Sigmoid colon (tissue), 7 donors: ENCODE data around the gene RPTOR. TPM values are rescaled to one million over a fixed set of nuclear protein-coding genes. Genes with fewer than 3 reads are reported as not detected.

ENCODE experiments used
- DNase-seq: peaks from one replicate; pipeline ENCODE4 v3.0.0-alpha.2; 2019
- H3K27ac ChIP-seq, 4 donors: fragments of 200-600 bp; sonication (generic); one replicate each; pipeline ENCODE4 v1.5.1; 2016 to 2019; ENCODE audit warnings: mild to moderate bottlenecking in 1 of 4
- H3K27me3 ChIP-seq, 3 donors: fragments of 200-600 bp; sonication (generic); one replicate each; pipeline ENCODE4 v1.5.1; 2019; ENCODE audit warnings: mild to moderate bottlenecking in 1 of 3
- H3K36me3 ChIP-seq, 4 donors: fragments of 200-600 bp; sonication (generic); one replicate each; pipeline ENCODE4 v1.5.1; 2016 to 2019
- H3K4me1 ChIP-seq, 4 donors: fragments of 200-600 bp; sonication (generic); one replicate each; pipeline ENCODE4 v1.5.1; 2017 to 2019
- H3K4me3 ChIP-seq, 4 donors: fragments of 200-600 bp; sonication (generic); one replicate each; pipeline ENCODE4 v1.5.1; 2017 to 2019; ENCODE audit warnings: mild to moderate bottlenecking in 2 of 4, moderate library complexity in 1 of 4
- H3K9me3 ChIP-seq, 4 donors: fragments of 200-600 bp in 3 of 4; sonication (generic) in 3 of 4; one replicate each; pipeline versions ENCODE4 v1.5.1 to v1.6.1; 2013 to 2019
- EP300 ChIP-seq, 4 donors: sonication (generic); formaldehyde crosslinking; IDR thresholded peaks; one replicate each; pipeline ENCODE4 v1.6.1; 2017; ENCODE audit warnings: antibody characterized with exemption in 4 of 4
- POLR2A ChIP-seq, 2 donors: fragments of 450-650 bp; IDR thresholded peaks; one replicate each; pipeline ENCODE4 v1.6.1; 2016; ENCODE audit warnings: antibody characterized with exemption in 2 of 2, mild to moderate bottlenecking in 2 of 2, moderate library complexity in 2 of 2
- POLR2AphosphoS5 ChIP-seq, 4 donors: sonication (generic); formaldehyde crosslinking; IDR thresholded peaks; one replicate each; pipeline ENCODE4 v1.6.1; 2017; ENCODE audit warnings: antibody characterized with exemption in 4 of 4
- WGBS, 2 donors: extraction: QIAGEN DNeasy Blood & Tissue Kit; methylation state at CpG; one replicate each; pipeline ENCODE4 v1.1.7; 2013; 5-methylcytosine and 5-hydroxymethylcytosine counted together
- intact Hi-C: fragments of 100-400 bp; cut with DNase I; formaldehyde crosslinking; loops from one replicate; pipeline ENCODE4 v1.15.1; 2023
- polyA plus RNA-seq, 3 donors: library from polyadenylated mRNA; stranded (reverse); fragments of 200-250 nt; gene quantifications; one replicate each; pipeline ENCODE4 v1.2.3, GENCODE V29; 2013
- total RNA-seq, 4 donors: library from RNA; depleted of rRNA; stranded (reverse); fragments of >200 nt; gene quantifications; one replicate each; pipeline ENCODE4 v1.1.0, GENCODE V29; 2016
- TF ChIP-seq, protein P1 (sequence below), 4 experiments: fragments of 450-650 bp in 3 of 4; fragments of 200-600 bp in 1 of 4; IDR thresholded peaks; one replicate each; pipeline ENCODE4 v1.5.1; 2016 to 2019; ENCODE audit warnings: antibody characterized with exemption in 4 of 4, mild to moderate bottlenecking in 3 of 4, moderate library complexity in 2 of 4
- donor health status: healthy with polysubstance abuse.
- donor health status: Bipolar disorder and iron deficiency.
- donor health status: healthy.

RPTOR gene
- total and polyA plus RNA-seq, 7 donors = 3.7 to 68.7 (median 22.9) TPM

DNA sequence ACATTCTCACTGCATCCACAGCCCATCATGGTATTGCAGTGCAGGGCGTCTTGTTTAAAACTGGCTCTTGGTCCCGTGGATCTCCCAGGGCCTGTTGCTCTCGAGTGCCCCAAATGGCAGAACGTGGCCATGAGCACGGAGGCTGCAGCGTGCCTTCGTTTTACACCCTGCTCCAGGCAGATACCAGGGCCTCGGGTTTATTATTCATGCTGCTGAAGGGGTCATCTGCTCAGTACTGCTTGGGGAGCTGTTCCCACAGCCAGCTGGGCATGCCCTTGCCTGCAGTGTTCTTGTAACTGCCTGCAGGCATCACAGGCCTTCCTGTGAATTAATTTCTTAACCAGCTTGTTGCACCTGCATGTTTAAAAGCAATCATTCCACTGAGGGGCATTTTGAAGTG lies 317.3 kb downstream of the RPTOR start:
- H3K4me3 ChIP-seq = no peak overlapping the region
- TF ChIP-seq, protein P1, sequence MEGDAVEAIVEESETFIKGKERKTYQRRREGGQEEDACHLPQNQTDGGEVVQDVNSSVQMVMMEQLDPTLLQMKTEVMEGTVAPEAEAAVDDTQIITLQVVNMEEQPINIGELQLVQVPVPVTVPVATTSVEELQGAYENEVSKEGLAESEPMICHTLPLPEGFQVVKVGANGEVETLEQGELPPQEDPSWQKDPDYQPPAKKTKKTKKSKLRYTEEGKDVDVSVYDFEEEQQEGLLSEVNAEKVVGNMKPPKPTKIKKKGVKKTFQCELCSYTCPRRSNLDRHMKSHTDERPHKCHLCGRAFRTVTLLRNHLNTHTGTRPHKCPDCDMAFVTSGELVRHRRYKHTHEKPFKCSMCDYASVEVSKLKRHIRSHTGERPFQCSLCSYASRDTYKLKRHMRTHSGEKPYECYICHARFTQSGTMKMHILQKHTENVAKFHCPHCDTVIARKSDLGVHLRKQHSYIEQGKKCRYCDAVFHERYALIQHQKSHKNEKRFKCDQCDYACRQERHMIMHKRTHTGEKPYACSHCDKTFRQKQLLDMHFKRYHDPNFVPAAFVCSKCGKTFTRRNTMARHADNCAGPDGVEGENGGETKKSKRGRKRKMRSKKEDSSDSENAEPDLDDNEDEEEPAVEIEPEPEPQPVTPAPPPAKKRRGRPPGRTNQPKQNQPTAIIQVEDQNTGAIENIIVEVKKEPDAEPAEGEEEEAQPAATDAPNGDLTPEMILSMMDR (IDR thresholded peaks at IDR 0.05) = peak; percentile 41 to 63 (median 53)
- TF ChIP-seq EP300 (IDR thresholded peaks at IDR 0.05) (no peak), POLR2A (IDR thresholded peaks at IDR 0.05) (no peak)
- H3K4me1 ChIP-seq = peaks cover 0 to 47% (median 40%) of the 10 kb centered on the region in 4 donors
- H3K27ac ChIP-seq = peak overlapping the region in 3 of 4 donors; percentile 10 to 72 (median 62)
- DNase-seq = peak; percentile 81
- intact Hi-C loops = loop anchor here (2.0 to 10.0 kb wide), 3 partner anchors 73 to 435 kb away; partner anchors contain the start of gene NPTX1
- H3K9me3 ChIP-seq = no peaks in the 10 kb centered on the region
- WGBS, 2 donors = 67 to 84% methylated on average over 8 of the region's 8 CpGs
- H3K36me3 ChIP-seq = no peaks in the 10 kb centered on the region
- no peaks in the 10 kb centered on the region for H3K27me3 ChIP-seq

DNA sequence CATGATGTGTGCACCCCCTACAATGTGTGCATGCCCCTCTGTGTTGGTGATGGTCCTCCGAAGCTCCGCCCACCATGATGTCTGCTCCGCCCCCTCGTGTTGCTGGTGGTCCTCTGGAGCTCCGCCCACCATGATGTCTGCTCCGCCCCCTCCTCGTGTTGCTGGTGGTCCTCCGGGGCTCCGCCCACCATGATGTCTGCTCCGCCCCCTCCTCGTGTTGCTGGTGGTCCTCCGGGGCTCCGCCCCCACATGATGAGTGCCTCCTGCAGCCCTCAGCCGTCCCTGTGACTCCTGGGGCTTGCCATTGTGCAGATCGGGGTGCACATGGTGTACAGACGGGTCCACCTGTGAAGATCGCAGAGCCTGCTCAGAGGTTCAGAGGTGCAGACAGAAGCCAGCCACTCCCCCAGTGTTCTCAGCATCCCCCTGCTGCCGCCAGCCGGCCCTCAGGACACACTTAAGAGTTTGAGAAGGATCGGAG lies 317.9 kb downstream of the RPTOR start:
- Histone ChIP-seq H3K36me3 (no peaks in the 10 kb centered on the region), H3K27ac (peak overlapping the region in 2 of 4 donors; percentile 62 to 72), H3K4me3 (no peak overlapping the region), H3K27me3 (no peaks in the 10 kb centered on the region), H3K4me1 (peaks cover 0 to 45% (median 40%) of the 10 kb centered on the region in 4 donors), H3K9me3 (no peaks in the 10 kb centered on the region)
- 92 to 93% methylated on average over 20 of the region's 20 CpGs for WGBS, 2 donors
- intact Hi-C loops = loop anchor here (5.0 to 10.0 kb wide), 2 partner anchors 72 to 385 kb away; partner anchors contain the start of gene NPTX1
- no peak for TF ChIP-seq POLR2A (IDR thresholded peaks at IDR 0.05)
- TF ChIP-seq, protein P1 (IDR thresholded peaks at IDR 0.05) = no peak
- no peak for TF ChIP-seq EP300 (IDR thresholded peaks at IDR 0.05)
- TF ChIP-seq POLR2AphosphoS5 (IDR thresholded peaks at IDR 0.05) = no peak
- DNase-seq = peak; percentile 61

DNA sequence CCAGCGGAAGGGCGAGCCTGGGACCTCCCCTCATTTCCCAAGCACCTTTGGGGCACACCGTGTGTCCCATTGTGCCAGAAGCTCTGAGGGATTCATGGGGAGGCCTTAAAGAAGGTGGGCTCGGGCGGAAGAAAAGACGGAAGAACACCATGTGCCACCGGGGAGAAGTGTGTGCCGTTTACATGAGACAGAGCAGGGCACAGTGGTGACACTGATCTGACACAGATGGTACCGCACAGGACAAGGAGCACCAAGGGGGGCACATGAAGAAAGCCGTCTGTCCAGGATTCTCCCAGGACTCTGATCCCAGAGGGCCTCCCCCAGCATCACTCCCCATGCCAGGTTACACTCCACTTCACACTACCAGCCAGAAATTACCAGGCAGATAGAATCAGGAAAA lies 318.3 kb downstream of the RPTOR start:
- H3K27ac ChIP-seq = no peak overlapping the region
- peak; percentile 45 for DNase-seq
- no peak for TF ChIP-seq POLR2A (IDR thresholded peaks at IDR 0.05)
- TF ChIP-seq POLR2AphosphoS5 (IDR thresholded peaks at IDR 0.05) = no peak
- TF ChIP-seq EP300 (IDR thresholded peaks at IDR 0.05) = no peak
- TF ChIP-seq, protein P1 (IDR thresholded peaks at IDR 0.05) = no peak
- H3K9me3 ChIP-seq = no peaks in the 10 kb centered on the region
- peaks cover 0 to 45% (median 40%) of the 10 kb centered on the region in 4 donors for H3K4me1 ChIP-seq
- no peaks in the 10 kb centered on the region for H3K36me3 ChIP-seq
- H3K27me3 ChIP-seq = no peaks in the 10 kb centered on the region
- no peak overlapping the region for H3K4me3 ChIP-seq
- intact Hi-C loops = loop anchor here (5.0 to 10.0 kb wide), 2 partner anchors 72 to 386 kb away; partner anchors contain the start of gene NPTX1
- 96 to 97% methylated on average over 10 of the region's 10 CpGs for WGBS, 2 donors

DNA sequence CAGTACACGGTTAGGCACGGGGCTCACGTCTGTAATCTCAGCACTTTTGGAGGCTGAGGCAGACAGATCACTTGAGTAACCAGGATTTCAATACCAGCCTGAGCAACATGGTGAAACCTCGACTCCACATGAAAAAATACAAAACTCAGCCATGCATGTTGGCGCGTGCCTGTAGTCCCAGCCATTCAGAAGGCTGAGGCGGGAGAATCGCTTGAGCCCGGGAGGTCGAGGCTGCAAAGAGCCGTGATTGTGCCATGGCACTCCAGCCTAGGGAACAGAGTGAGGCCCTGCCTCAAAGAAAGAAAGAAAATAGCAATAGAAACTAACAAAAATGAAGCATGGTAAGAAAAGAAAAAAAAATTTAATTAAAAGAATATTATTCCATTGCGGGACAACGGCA lies 319.0 kb downstream of the RPTOR start:
- intact Hi-C loops = loop anchor here (5.0 to 10.0 kb wide), 2 partner anchors 71 to 386 kb away; partner anchors contain the start of gene NPTX1
- Histone ChIP-seq H3K4me3 (no peak overlapping the region), H3K27ac (no peak overlapping the region), H3K27me3 (no peaks in the 10 kb centered on the region), H3K4me1 (peaks cover 0 to 39% (median 38%) of the 10 kb centered on the region in 4 donors), H3K36me3 (no peaks in the 10 kb centered on the region), H3K9me3 (no peaks in the 10 kb centered on the region)
- TF ChIP-seq POLR2A (IDR thresholded peaks at IDR 0.05) (no peak), POLR2AphosphoS5 (IDR thresholded peaks at IDR 0.05) (no peak), EP300 (IDR thresholded peaks at IDR 0.05) (no peak)
- TF ChIP-seq, protein P1 (IDR thresholded peaks at IDR 0.05) = no peak
- WGBS, 2 donors = 97 to 98% methylated on average over 13 of the region's 13 CpGs
- DNase-seq = peak; percentile 7
